Activated CD4-positive, alpha-beta T cell treated with anti-CD3 and anti-CD28 coated beads for 24 hours (primary cell): ENCODE measurements around the gene INPP5A.
"Not testable (repeated sequence)": the region's sequence is repeated elsewhere in the genome, so short reads cannot be mapped to it uniquely, and the experiment has no call there.

ENCODE experiments used
- DNase-seq, 2 donors: peaks; one replicate each; pipeline ENCODE4 v3.0.0-alpha.2; 2020; ENCODE audit warnings: low read depth in 2 of 2

INPP5A gene

DNA sequence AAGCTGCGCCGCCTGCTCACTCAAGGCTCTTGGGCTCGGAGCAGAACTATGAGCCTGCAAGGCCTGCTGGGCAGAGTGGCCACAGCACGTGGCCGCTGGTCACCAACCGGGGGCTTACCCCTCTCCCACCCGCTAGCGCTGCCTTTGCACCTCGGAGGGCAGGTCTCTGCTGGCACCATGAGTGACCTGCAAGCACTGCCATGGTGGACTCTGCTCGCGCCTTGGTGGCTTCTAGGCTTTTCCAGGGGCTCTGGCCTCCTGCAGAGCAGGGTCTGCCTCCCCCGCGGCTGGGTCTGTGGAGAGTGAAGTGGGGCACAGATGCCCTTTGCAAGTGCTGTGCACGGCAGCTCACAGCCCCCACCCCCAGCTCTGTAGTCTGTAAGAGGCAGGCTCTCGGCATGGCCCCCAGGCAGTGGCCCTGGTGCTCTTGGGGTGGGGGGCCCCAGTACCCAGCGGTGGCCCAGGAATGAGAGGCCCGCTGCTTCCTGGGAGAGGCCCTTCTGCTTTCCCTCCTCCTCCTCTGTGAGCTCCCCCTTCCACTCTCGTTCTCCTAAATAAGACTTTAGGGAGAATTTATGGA is 119.6 kb downstream of the INPP5A start:
- DNase-seq: no peak

DNA sequence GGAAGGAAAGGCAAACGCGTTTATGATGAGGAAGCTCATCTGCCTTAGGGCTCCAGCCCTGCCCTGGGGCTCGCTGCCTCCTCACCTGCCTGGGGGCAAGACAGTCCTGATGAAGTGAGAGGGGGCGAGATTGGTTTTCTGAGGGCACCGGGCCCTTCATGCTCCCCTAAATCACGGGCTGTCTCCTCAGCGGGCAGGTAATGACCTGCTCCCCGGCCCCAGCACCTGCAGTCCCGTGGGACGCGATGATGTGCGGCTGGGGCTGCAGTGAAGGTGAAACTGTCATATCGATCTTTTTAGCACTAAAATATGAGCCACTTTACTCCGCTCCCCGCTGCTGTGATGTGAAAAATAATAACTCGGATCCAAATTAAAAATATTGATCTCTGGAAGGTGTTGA is 120.2 kb downstream of the INPP5A start:
- no peak for DNase-seq

DNA sequence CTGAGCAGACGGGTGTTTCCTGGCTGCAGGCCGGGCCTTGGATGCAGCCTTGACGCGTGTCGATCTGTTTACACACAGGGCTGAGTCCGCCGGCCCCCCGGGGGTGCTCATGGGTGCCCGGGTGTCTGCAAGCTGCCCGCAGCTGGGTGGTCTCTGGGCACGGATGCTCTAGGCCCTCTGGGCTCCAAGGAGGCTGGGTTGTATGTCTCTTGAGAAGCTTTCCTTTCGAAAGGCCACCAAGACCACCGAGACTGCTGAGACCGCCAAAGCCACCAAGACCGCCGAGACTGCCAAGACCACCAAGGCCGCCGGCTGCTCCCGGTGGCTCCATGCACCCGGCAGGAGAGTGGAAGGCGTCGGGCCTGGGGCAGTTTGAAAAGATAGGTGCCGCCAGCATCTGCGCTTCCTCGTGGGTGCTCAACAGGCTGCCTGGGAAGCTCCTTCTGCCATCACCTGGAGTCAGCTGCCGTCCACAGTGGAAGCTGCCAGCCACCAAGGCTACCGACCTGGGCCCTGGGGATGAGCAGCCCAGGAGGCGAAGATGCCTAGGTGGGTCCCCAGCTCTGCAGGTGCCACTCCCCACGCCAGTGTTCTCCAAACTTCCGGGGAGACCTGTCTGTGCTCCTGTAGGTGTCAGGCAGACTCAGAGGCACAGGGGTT is 121.1 kb downstream of the INPP5A start:
- DNase-seq: no peak

DNA sequence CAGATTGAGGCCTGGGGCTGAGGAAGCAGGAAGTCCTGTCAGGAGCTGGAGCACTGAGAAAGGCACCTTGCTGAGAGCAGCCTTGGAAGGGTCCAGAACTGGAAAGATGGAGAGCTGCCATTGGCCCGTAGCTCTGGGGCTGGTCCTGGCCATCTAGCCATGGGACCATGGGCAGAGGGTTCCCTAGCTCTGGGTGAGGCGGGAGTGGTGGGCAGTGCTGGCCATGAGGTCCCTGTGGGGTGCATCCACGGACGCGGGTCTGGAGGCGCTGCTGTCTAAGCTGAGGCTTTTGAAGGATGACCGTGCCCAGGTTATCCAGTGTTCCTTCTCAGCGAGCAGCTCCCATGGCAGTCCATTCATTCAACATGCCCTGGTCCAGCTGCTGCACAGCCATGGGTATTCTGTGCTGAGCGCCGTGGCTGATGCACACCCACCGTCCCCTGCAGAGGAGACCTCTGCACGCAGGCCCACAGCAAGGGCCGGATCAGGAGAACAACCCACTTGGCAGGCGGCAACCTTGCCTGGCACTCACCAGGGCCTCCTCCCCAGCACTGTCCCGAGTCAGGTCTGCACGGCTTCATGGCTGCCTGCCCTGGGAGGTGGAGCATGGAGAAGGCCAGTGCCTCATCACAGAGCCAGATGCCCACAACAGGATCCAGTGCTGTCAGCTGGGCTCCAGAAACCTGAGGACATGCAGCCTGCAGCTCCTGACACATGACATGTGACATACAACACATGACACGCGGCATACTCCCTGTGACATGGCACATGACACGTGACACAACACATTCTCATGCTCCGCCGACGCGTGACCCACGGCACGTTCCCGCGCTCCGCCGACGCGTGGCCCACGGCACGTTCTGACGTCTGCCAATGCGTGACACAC is 121.9 kb downstream of the INPP5A start:
- no peak for DNase-seq

DNA sequence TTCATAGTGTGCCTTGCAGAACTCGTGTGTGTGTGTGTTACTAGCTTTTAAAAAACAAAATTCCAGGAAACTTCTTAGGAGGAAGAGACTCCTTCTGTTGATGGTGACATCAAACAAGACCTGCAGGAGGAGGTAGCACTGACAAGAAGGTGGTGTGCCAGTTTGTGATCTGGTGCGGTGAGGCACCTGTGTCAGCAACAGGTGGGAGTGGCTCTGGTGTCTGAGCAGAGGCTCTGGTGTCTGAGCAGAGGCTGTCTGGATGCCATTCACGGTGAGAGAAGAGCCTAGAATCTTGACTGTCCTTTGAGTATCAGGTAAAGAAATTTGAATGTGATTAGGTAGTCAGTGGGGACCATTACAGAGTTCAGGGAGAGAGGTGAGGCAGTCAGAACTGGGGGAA is 122.8 kb downstream of the INPP5A start:
- no peak for DNase-seq

DNA sequence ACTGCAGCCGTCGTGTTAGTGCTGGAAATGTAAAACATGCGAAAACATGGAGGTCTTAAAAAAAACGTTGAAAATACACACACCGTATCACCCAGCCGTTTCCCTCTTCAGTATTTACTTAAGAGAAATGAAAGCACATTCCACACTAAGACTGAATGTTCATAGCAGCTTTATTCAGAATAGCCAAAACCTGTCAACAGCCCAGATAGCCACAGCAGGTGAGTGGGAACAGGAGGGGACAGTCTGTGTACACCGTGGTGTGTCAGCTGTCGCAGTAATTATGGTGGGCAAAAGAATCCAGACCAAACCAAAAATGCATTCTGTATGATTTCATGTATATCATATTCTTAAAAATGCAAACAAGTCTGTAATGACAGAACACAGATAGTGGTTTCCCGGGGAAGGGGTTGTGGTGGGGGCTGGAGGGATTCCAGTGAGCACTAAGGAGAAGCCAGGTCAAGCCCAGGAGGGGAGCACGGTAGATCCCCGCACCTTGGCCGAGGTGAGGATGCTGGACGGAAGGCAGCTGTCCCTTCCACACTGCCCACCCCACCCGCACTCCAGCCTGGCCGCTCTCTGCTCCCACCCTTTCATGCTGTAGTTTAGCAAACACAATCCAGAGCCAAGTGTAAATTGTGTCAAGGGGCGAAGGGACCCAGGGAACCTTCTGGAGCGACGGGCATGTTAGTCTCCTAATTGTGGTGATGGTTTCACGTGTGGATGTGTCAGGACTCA is 124.8 kb downstream of the INPP5A start:
- DNase-seq: no peak

DNA sequence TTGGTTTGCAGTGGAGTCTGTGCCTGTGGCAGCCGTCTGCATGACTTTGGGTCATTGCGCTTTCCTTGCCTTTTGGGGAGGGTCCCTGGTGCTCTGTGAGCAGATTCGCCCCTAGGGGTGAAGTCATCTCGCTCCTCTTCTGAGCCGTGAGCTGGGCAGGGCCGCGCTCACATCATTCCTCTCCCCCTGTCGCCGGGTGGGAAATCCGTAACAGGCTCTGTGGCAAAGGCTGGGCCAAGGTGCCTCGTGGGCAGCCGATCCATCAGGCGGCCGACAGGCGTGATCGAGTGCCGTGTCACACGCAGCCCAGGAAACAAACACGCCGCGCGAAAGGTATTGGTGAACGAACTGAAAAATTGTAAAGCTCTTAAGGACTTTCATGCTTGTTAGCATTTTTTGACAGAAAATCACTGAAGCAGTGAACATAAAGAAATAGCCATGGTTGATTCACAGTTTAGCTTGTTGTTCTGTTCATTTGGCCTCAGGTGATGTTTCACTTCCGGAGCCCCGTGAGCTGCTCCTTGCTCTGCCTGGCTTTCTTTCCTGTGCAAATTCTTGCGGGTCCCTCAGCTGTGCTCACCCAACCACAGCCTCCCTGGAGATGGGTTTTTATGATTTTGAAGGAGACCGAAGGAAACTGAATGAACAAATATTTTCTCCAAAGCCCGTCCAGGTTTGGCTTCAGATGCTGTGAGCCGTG is 126.2 kb downstream of the INPP5A start:
- no peak for DNase-seq

DNA sequence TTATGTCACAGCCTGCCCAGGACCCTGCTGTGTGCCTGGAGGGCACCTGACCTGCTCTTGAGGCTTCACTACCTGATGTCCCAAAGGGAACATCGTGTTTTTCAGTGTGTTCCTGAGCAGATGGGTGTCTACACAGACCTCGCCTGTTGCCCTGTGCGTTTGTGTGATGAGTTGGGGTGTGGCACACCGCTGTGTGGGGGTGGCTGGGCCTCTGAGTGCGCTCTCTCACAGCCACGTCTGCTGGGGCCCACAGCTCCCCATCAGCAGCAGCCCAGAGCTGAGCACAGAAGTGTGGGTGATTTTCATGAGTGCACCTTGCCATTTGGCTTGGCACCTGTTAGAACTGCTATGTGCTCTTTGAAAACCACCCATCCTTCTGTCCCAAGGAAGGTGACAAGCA is 126.8 kb downstream of the INPP5A start:
- no peak for DNase-seq

DNA sequence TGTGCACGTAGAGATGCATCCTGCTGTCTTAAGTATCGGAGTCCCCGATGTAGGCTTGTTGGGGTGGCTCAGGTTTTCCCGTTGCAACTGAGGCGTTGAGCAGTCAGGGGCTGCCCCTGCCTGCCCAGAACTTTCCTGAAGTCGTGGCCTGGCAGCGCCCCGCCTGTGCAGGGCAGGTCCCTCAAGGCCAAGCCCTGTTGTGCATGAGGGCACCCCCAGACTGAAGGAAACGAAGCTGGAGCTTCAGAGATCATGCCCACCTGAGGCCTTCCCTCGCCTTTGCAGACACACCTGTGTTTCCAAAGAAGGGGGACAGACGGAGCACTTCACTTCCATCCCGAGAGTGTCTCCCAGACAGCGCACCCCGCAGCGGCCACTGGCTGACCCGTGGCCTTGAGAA is 127.3 kb downstream of the INPP5A start:
- DNase-seq: no peak

DNA sequence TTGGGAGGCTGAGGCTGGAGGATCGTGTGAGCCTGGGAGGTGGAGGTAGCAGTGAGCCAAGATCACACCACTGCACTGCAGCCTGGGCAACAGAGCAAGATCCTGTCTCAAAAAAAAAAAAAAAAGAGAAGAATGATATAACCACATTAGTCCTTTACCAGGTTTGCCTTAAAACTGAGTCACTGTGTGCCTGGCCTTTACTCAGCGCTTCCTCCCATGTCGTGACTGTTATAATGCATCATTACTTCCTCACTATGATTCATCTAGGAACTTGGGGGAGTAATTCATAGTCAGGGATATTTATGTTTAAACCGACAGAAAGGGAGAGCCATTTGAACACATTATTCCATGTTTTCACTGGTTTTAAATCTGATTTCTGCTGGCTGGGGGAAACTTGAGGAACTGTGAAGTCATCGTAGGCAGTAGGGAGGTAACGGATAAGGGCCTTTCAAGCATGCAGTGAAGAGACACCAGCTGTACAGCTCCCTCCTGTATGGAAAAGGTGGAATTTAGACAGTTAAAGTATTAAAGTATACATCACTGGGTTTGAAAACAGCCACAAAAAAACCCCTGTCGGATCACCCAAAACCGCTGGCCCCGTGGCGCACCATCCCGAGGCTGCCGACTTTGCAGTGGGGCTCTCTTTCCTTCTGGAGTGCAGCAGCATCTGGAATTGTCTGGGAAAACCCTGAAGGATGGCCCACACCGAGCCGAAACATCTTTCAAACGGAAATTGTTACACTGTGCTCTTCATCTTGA is 128.5 kb downstream of the INPP5A start:
- DNase-seq: peak in 1 of 2 donors; percentile 4

DNA sequence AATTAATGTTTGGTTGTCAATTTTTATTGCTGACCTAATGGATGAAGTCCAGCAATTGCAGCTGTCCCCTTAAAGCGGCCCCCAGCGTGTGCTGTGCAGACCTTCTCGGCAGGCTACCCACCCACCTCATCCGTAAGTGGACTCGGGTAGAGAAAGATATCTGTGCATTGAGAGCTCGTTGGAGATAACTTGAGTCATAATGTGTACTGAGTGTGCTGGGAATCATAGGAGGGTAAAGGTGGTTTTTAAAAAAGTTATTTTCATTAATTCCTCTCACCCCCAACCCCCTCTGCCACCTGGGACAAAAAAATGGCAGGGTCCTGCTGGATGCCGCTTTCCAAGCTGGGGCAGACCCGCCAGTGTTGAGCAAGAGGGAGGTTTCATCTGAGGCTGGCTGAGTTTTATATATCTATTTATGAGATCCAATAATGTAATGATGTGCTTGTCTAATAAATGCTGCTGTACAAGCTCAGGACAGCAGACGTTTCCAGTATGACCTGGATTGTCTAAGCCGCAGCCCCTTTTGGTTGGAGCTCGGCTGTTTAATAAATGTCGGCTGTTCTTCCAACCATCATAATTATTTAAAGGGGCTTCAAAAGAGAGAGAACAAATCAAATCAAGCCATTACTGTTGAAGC is 129.2 kb downstream of the INPP5A start:
- no peak for DNase-seq

DNA sequence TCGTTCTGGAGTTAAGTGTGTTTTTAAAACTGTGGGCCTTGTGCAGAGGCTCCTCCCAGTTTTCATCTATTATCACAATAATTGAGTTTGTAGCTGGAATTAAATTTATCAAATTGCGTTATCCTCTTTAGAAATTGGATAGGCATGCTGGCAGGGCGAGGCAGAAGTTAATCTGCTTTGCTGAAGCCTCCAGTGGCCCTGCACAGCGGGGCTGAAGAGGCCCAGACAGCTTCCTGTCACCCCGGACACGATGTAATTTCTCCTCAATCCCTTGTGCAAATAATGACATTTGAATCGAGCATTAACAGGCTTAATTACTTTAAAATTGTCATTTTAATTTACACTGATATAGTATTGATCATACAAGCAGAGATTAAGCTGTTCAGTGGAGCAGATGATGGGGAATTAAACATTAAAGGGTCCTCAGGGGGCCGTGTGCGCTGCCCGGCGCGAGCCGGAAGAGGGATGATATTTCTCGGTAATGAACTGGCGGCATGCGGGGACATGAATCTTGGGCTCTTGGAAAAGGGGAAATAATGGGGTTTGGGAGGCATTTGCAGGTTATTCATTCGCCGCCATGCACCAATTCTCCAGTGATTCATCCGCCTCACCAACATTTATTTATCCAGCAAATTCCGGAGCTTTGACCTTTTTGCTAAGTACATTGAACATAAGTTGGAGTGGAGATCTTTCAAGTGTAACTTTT is 129.9 kb downstream of the INPP5A start:
- no peak for DNase-seq

DNA sequence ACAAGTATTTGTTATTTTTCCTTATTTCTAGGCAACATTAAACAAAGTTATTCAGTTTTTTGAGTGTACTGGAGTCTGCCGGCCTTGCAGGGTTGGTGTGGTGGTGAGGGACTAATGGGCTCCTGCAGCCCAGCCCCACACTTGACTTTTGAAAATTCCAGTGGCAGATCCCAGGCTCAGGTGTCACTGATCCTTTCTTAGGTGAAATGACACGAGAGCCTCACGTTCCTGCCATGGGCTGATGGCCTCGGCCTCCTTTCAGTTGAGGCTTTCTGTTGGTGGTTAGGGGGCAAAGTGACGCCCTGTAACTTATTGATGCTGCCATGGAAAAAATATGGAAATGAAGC is 130.4 kb downstream of the INPP5A start:
- DNase-seq: no peak

DNA sequence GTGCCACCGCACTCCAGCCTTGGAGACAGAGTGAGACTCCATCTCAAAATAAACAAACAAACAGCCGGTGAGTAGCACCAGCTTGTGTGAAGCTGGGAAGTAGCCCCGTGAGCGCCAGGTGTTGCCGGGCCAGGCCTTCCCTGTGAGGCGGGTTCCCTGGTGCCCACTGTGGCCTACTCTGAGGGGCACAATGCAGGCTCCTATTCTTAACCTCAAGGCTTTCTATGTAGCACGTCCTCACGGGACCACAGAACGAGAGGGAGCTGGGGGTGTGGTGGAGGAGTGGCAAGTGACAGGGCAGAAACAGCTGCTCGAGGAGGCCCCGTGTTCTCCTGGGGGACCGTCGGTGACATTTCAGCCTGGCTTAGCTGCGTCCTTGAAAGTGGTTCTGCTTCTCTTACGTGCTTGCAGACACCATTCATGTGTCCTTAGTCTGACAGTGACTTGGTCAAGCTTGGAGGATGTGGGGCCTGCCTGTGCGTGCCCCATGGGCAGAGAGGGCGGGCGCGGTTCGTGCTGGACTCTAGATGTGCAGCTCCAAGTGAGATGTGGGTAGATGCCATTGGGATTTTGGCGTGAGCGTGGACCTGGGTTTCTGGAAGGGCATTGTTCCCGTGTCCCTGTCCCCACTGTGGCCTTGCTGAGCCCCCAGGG is 131.7 kb downstream of the INPP5A start:
- DNase-seq: no peak

DNA sequence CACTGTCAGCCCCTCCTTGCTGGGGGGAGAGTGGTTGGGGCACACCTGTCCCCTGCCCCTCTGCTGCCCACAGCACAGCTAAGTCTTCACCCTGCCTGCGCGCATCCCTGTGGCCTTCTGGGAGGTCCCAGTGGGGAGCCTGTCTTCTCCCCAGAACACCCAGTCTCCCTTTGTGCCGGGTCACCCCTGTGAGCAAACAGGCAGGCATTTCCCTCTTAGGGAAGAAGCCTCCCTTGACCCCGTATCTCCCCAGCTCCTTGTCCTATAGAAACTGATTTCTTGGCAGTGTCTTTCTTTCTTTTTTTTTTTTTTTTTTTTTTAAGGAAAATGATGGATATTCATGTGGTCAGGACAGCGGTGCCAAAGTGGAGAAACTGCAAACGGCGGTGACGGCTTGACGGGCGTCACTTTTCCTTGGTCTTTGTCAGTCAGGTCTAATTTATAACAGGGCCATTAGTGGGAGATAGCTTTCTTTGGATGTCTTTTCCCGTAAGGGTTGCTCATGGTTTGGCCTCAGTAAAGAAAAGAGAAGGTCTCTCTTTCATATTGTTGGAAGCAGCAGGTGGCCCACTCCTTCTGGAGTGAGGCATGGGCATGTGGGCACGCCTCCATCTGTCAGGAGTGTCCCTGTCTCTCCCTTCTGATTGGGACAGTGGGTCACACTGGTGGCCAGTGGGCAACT is 133.1 kb downstream of the INPP5A start:
- no peak for DNase-seq

DNA sequence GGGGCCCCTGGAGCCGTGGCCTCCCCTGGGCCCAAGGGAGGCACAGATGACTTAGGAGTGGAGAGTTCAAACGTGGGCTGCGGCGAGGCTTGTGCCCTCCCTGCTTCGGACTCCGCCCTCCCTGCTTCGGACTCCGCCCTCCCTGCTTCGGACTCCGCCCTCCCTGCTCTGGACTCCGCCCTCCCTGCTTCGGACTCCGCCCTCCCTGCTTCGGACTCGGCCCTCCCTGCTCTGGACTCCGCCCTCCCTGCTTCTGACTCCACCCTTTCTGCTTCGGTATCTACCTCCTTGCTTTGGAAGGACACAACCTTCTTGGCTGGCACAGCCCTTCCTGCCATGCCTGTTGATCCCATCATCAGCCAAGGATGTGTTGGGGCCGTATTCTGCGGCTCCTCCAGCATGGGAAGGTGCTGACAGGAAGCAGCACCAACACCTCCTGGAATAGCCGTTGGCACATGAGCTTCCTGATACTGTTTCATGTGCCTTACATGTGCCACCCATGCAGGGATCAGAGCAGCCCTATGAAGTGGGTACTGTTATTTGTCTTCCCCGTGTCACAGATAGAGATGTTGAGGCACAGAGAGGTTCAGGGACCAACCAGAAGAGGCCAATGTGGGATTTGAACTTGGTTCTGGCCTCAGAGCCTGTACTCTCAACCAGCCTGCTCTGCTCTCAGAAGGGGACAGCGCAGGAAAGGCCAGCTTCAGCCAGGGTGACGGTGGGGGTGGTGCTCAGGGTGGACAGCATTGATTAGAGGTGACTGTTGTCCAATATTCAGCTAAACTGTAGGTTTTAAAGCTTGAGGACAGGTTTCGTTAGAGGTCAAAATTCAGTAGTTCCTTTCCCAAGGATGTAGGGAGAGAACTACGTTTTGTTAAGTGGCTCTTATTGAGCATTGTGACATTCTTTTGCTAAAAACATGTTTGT is 133.9 kb downstream of the INPP5A start:
- DNase-seq: no peak

DNA sequence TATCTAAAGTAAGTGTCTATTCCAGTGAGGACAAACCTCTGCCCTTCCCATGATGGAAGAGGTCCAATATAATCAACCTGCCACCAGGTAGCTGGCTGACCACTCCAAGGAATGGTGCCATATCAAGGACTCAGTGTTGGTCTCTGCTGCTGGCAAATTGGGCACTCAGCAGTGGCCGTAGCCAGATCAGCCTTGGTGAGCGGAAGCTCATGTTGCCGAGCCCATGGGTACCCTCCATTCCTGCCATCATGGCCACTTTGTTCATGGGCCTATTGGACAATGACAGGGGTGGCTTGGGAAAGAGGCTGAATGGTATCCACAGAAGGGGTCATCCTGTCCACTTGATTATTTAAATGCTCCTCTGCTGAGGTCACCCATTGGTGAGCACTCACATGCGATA is 136.2 kb downstream of the INPP5A start:
- not testable (repeated sequence) for DNase-seq

DNA sequence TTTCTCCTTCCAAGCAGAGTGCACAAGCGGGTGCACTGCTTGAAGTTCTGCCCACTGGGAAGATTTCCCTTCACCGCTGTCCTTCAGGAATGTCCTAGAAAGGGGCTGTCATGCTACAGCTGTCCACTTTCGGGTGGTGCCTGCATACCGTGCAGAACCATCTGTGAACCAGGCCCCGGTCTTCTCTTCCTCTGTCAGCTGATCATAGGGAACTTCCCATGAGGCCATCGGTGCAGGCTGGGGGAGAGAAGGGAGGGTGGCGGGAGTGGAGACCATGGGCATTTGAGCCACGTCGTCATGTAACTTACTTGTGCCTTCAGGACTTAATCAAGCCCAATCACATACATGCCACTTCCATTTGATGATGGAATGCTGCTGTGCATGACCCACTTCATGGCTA is 136.7 kb downstream of the INPP5A start:
- DNase-seq: no peak
